Gastrocnemius medialis (tissue), 4 donors: Measurements from ENCODE around the gene EPHB2. TPM values are rescaled to one million over a fixed set of nuclear protein-coding genes. Genes with fewer than 3 reads are reported as not detected.

Source experiments
- ATAC-seq, 2 donors: fragments of 150-250 bp; one replicate each; pipeline ENCODE4 v1.9.1; 2016
- DNase-seq, 2 donors: peaks; one replicate each; pipeline ENCODE4 v3.0.0-alpha.2; 2019
- H3K27ac ChIP-seq, 4 donors: fragments of 200-600 bp; sonication (generic); 1 replicate in 1 of 4; 2 replicates in 3 of 4; pipeline ENCODE4 v1.5.1; 2016 to 2018; ENCODE audit warnings: mild to moderate bottlenecking in 2 of 4, moderate library complexity in 1 of 4
- H3K27me3 ChIP-seq, 3 donors: fragments of 200-600 bp; sonication (generic) in 2 of 3; 1 replicate in 1 of 3; 2 replicates in 2 of 3; pipeline versions ENCODE4 v1.5.1 to v1.6.0; 2016 to 2019; ENCODE audit warnings: mild to moderate bottlenecking in 1 of 3, moderate library complexity in 1 of 3
- H3K36me3 ChIP-seq, 2 donors: fragments of 200-600 bp; sonication (generic) in 1 of 2; one replicate each; pipeline ENCODE4 v1.5.1; 2017 to 2018
- H3K4me1 ChIP-seq, 2 donors: fragments of 200-600 bp; sonication (generic) in 1 of 2; one replicate each; pipeline ENCODE4 v1.5.1; 2016 to 2017; ENCODE audit warnings: mild to moderate bottlenecking in 2 of 2
- H3K4me3 ChIP-seq, 4 donors: fragments of 200-600 bp; sonication (generic) in 3 of 4; 1 replicate in 1 of 4; 2 replicates in 3 of 4; pipeline ENCODE4 v1.5.1; 2016 to 2019; ENCODE audit warnings: mild to moderate bottlenecking in 2 of 4
- H3K9me3 ChIP-seq, 3 donors: fragments of 200-600 bp; sonication (generic) in 2 of 3; 1 replicate in 1 of 3; 2 replicates in 2 of 3; pipeline ENCODE4 v1.5.1; 2016 to 2019
- POLR2A ChIP-seq, 2 donors: fragments of 450-650 bp; IDR thresholded peaks; one replicate each; pipeline ENCODE4 v1.6.1; 2017; ENCODE audit warnings: antibody characterized with exemption in 2 of 2, mild to moderate bottlenecking in 2 of 2, moderate library complexity in 2 of 2
- in situ Hi-C, 4 donors: fragments of 200-750 bp; cut with MboI; loops; one replicate each; pipeline versions ENCODE4 v1.15.0 to v1.8.0; 2017; ENCODE audit warnings: low sequenced_read_pairs in 4 of 4
- intact Hi-C: fragments of 100-400 bp; cut with DNase I; formaldehyde crosslinking; loops from one replicate; pipeline ENCODE4 v1.15.1; 2023; ENCODE audit warnings: low total_unique reads
- total RNA-seq, 4 donors: library from RNA; depleted of rRNA; stranded (reverse); fragments of >200 nt; gene quantifications; one replicate each; pipeline versions ENCODE4 v1.1.0 to v1.2.3, GENCODE V29; 2016
- TF ChIP-seq, protein P1 (sequence below), 5 experiments: fragments of 450-650 bp in 3 of 5; fragments of 200-600 bp in 2 of 5; sonication (generic) in 2 of 5; IDR thresholded peaks in 4 of 5; conservative IDR thresholded peaks in 1 of 5; 1 replicate in 4 of 5; 2 replicates in 1 of 5; pipeline ENCODE4 v1.5.1; 2016 to 2019; ENCODE audit warnings: antibody characterized with exemption in 5 of 5, mild to moderate bottlenecking in 3 of 5, moderate library complexity in 3 of 5

The EPHB2 gene
- total RNA-seq, 4 donors from 2014 or later = 0.07 to 0.58 (median 0.24) TPM; not detected in 1

- DNase-seq (no peak), ATAC-seq (no peak)
- in situ Hi-C loops = no loop called here
- intact Hi-C loops = no loop called here
- no peaks in the 10 kb centered on the region for H3K36me3 ChIP-seq
- TF ChIP-seq, protein P1, sequence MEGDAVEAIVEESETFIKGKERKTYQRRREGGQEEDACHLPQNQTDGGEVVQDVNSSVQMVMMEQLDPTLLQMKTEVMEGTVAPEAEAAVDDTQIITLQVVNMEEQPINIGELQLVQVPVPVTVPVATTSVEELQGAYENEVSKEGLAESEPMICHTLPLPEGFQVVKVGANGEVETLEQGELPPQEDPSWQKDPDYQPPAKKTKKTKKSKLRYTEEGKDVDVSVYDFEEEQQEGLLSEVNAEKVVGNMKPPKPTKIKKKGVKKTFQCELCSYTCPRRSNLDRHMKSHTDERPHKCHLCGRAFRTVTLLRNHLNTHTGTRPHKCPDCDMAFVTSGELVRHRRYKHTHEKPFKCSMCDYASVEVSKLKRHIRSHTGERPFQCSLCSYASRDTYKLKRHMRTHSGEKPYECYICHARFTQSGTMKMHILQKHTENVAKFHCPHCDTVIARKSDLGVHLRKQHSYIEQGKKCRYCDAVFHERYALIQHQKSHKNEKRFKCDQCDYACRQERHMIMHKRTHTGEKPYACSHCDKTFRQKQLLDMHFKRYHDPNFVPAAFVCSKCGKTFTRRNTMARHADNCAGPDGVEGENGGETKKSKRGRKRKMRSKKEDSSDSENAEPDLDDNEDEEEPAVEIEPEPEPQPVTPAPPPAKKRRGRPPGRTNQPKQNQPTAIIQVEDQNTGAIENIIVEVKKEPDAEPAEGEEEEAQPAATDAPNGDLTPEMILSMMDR (IDR thresholded peaks at IDR 0.05 in 4 of 5, conservative IDR thresholded peaks at IDR 0.05 in 1 of 5) = no peak
- TF ChIP-seq POLR2A (IDR thresholded peaks at IDR 0.05) = no peak
- peaks cover 4 to 17% (median 4%) of the 10 kb centered on the region in 3 donors for H3K27me3 ChIP-seq
- no peaks in the 10 kb centered on the region for H3K9me3 ChIP-seq
- no peak overlapping the region for H3K27ac ChIP-seq
- H3K4me3 ChIP-seq = no peak overlapping the region
- H3K4me1 ChIP-seq = no peaks in the 10 kb centered on the region
These were observed 214.5 kb downstream of the EPHB2 start for GRCh38 chr1:22925111-22925510.

DNA sequence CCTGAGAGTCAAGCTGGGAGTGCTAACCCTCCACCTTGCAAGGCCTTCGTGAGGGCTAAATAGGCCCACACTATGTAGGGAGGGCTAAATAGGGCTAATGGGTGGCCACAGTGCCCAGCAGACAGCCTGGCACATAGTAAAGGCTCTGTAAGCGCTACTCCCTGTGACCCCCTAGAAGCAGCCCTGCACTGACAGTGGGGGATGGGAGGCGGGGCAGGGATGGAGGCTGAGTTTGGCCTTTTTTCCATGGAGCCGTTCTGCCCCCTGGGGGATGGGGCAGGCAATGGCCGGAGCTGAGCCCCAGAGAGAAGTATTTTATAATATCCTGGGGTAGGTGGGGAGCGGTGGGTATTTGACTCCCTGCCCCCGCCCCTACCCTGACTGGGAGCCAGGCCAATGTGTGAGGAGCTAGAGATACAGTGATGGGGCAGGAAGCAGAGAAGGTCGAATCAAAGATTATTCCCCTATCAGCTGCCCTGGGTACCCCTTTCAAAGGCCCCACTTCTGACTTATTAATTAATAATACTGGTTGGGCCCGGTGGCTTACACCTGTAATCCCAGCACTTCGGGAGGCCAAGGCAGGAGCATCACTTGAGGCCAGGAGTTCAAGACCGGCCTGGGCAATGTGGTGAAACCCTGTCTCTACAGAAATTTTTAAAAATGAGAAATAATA is 219.7 kb downstream of the EPHB2 start:
- ATAC-seq = no peak
- peaks cover 3 to 15% (median 4%) of the 10 kb centered on the region in 3 donors for H3K27me3 ChIP-seq
- no peaks in the 10 kb centered on the region for H3K4me1 ChIP-seq
- H3K4me3 ChIP-seq = no peak overlapping the region
- in situ Hi-C loops = no loop called here
- H3K36me3 ChIP-seq = no peaks in the 10 kb centered on the region
- no peaks in the 10 kb centered on the region for H3K9me3 ChIP-seq
- intact Hi-C loops = no loop called here
- TF ChIP-seq, protein P1 (IDR thresholded peaks at IDR 0.05 in 4 of 5, conservative IDR thresholded peaks at IDR 0.05 in 1 of 5) = peak in 4 of 5 experiments; percentile 29 to 45 (median 32)
- no peak for TF ChIP-seq POLR2A (IDR thresholded peaks at IDR 0.05)
- no peak for DNase-seq
- H3K27ac ChIP-seq = no peak overlapping the region

- Histone ChIP-seq H3K27ac (no peak overlapping the region), H3K27me3 (peaks cover 0 to 2% (median 0%) of the 10 kb centered on the region in 3 donors), H3K4me1 (no peaks in the 10 kb centered on the region), H3K4me3 (no peak overlapping the region), H3K36me3 (no peaks in the 10 kb centered on the region), H3K9me3 (no peaks in the 10 kb centered on the region)
- ATAC-seq (no peak), DNase-seq (no peak)
- in situ Hi-C loops = no loop called here
- intact Hi-C loops = no loop called here
- TF ChIP-seq, protein P1 (IDR thresholded peaks at IDR 0.05 in 4 of 5, conservative IDR thresholded peaks at IDR 0.05 in 1 of 5) = no peak
- TF ChIP-seq POLR2A (IDR thresholded peaks at IDR 0.05) = no peak
These were observed 222.3 kb downstream of the EPHB2 start for GRCh38 chr1:22932803-22933470.

DNA sequence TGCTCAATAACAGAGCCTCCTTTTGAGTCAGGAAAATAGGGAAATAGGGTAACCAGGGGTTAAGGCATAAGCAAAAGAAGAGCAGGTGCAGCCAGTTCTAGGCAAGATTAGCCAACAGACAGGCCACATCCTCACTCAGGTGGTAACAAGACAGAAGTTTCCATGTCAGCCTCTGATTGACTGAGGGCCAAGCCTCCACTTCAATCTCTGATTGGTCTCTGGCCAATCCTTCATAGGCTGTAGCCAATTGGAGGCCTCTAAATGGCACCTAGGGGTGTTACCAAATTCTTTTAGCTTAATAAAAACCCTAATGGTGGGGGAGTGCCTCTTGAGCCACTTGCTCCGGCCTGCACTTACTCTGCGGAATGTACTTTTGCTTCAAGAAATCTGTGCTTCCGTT is 224.8 kb downstream of the EPHB2 start:
- Histone ChIP-seq H3K4me3 (no peak overlapping the region), H3K27ac (no peak overlapping the region), H3K27me3 (peaks cover 0 to 2% (median 0%) of the 10 kb centered on the region in 3 donors), H3K9me3 (no peaks in the 10 kb centered on the region), H3K4me1 (no peaks in the 10 kb centered on the region), H3K36me3 (no peaks in the 10 kb centered on the region)
- ATAC-seq (no peak), DNase-seq (no peak)
- in situ Hi-C loops (no loop called here), intact Hi-C loops (no loop called here)
- TF ChIP-seq, protein P1 (IDR thresholded peaks at IDR 0.05 in 4 of 5, conservative IDR thresholded peaks at IDR 0.05 in 1 of 5) = no peak
- TF ChIP-seq POLR2A (IDR thresholded peaks at IDR 0.05) = no peak
